Natural killer cell (primary cell): ENCODE measurements around the gene ARMS2. TPM values are rescaled to one million over a fixed set of nuclear protein-coding genes. Genes with fewer than 3 reads are reported as not detected.

Experiments used
- ATAC-seq, 3 donors: fragments of 150-1000 bp in 2 of 3; fragments of 200-7000 bp in 1 of 3; cut with Tn5 transposase; 1 replicate in 1 of 3; 2 replicates in 2 of 3; pipeline ENCODE4 v1.10.0; 2021; ENCODE audit warnings: mild to moderate bottlenecking in 2 of 3, moderate library complexity in 2 of 3
- DNase-seq, 2 donors: peaks; one replicate each; pipeline versions ENCODE4 v3.0.0 to v3.0.0-alpha.2; 2013 to 2021; ENCODE audit warnings: mixed read lengths in 1 of 2
- H3K27ac ChIP-seq: one replicate; pipeline ENCODE4 v1.5.1; 2013; ENCODE audit warnings: mild to moderate bottlenecking, low read length
- H3K27me3 ChIP-seq: one replicate; pipeline ENCODE4 v1.6.1; 2013; ENCODE audit warnings: low read length; ENCODE audit not compliant: control insufficient read depth, insufficient read depth
- H3K36me3 ChIP-seq: one replicate; pipeline ENCODE4 v1.6.1; 2013; ENCODE audit warnings: low read length; ENCODE audit not compliant: control insufficient read depth, insufficient read depth
- H3K4me1 ChIP-seq: one replicate; pipeline ENCODE4 v1.6.1; 2013; ENCODE audit warnings: low read length; ENCODE audit not compliant: control insufficient read depth, insufficient read depth
- H3K4me3 ChIP-seq: one replicate; pipeline ENCODE4 v1.5.1; 2013; ENCODE audit warnings: low read length
- H3K9me3 ChIP-seq: one replicate; pipeline ENCODE4 v1.6.1; 2013; ENCODE audit warnings: low read length; ENCODE audit not compliant: control insufficient read depth, insufficient read depth
- H3K27ac Mint-ChIP-seq, 2 donors: one replicate each; pipeline ENCODE4 v1.8.0; 2022; ENCODE audit warnings: mild to moderate bottlenecking in 2 of 2, mixed read lengths in 2 of 2, moderate library complexity in 1 of 2
- H3K27me3 Mint-ChIP-seq, 2 donors: one replicate each; pipeline ENCODE4 v1.8.0; 2022; ENCODE audit warnings: low read depth in 2 of 2, mixed read lengths in 2 of 2
- H3K36me3 Mint-ChIP-seq: one replicate; pipeline ENCODE4 v1.8.0; 2022; ENCODE audit warnings: mixed read lengths
- H3K4me1 Mint-ChIP-seq, 2 donors: one replicate each; pipeline ENCODE4 v1.8.0; 2022; ENCODE audit warnings: mixed read lengths in 2 of 2
- H3K4me3 Mint-ChIP-seq: one replicate; pipeline ENCODE4 v1.8.0; 2022; ENCODE audit warnings: mild to moderate bottlenecking, moderate library complexity, mixed read lengths
- H3K9me3 Mint-ChIP-seq, 2 donors: one replicate each; pipeline ENCODE4 v1.8.0; 2022; ENCODE audit warnings: mixed read lengths in 2 of 2
- CTCF ChIP-seq: fragments of 200-600 bp; IDR thresholded peaks from one replicate; pipeline ENCODE4 v1.8.0; 2022; ENCODE audit warnings: antibody characterized with exemption
- WGBS: methylation state at CpG from one replicate; pipeline ENCODE4 v1.1.7; 2013; ENCODE audit warnings: missing lambda C conversion rate; ENCODE audit not compliant: insufficient coverage; 5-methylcytosine and 5-hydroxymethylcytosine counted together
- intact Hi-C: fragments of 100-400 bp; cut with micrococcal nuclease; formaldehyde crosslinking; loops from one replicate; pipeline ENCODE4 v1.14.2; 2022
- total RNA-seq, 4 donors: library from RNA; stranded (reverse); fragments of 120-200 nt in 1 of 4; gene quantifications; one replicate each; pipeline versions ENCODE4 v1.2.3 to v1.2.4, GENCODE V29; 2013 to 2022

ARMS2 gene
- total RNA-seq, 3 donors from 2014 or later (not counting 1 experiment from before 2014, with no cell fraction given), result not detected

- no peak overlapping the region for H3K4me3 ChIP-seq
- DNase-seq (no peak), ATAC-seq (no peak)
- H3K27ac ChIP-seq, result no peak overlapping the region
- no peaks in the 10 kb centered on the region for H3K4me1 ChIP-seq
- Mint-ChIP-seq H3K9me3 (no peaks in the 10 kb centered on the region), H3K4me3 (no peak overlapping the region), H3K4me1 (no peaks in the 10 kb centered on the region), H3K36me3 (no peaks in the 10 kb centered on the region), H3K27ac (no peak overlapping the region), H3K27me3 (peaks cover 15 to 16% of the 10 kb centered on the region in 2 donors)
- intact Hi-C loops, result no loop called here
- H3K27me3 ChIP-seq, result no peaks in the 10 kb centered on the region
- no peak for TF ChIP-seq CTCF
- H3K9me3 ChIP-seq, result no peaks in the 10 kb centered on the region
- no peaks in the 10 kb centered on the region for H3K36me3 ChIP-seq
Observed at GRCh38 chr10:122445904-122446303, 8.5 kb upstream of the ARMS2 start.

- no peaks in the 10 kb centered on the region for H3K36me3 ChIP-seq
- no peak for TF ChIP-seq CTCF
- no peak for ATAC-seq
- Mint-ChIP-seq H3K27me3 (peaks cover 17 to 20% of the 10 kb centered on the region in 2 donors), H3K27ac (no peak overlapping the region), H3K36me3 (no peaks in the 10 kb centered on the region), H3K4me3 (no peak overlapping the region), H3K9me3 (no peaks in the 10 kb centered on the region), H3K4me1 (no peaks in the 10 kb centered on the region)
- H3K4me1 ChIP-seq, result no peaks in the 10 kb centered on the region
- 86% methylated on average over 1 of the region's 2 CpGs for WGBS
- intact Hi-C loops, result no loop called here
- no peaks in the 10 kb centered on the region for H3K9me3 ChIP-seq
- no peaks in the 10 kb centered on the region for H3K27me3 ChIP-seq
- H3K4me3 ChIP-seq, result no peak overlapping the region
- no peak for DNase-seq
- H3K27ac ChIP-seq, result no peak overlapping the region
Observed at GRCh38 chr10:122446668-122447423, 7.6 kb upstream of the ARMS2 start.

DNA sequence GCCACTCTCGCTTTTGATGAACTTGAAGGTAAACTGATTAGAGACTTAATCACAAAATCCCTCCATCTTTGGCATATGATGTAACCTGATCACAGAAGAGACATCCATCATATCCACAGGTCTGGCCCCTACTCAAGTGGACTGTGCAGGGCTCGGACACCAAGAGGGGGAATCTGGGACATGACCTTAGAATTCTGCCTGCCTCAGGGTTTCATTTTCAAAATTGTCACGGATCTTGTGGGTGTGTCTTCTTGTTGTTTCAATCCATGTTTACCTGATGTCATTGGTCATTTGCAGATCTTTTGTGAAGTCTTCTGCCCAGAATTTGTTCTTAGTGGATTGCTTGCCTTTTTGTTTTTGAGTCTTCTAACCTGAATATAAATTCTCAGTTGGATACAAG, 5.9 kb upstream of the ARMS2 start:
- H3K4me1 ChIP-seq, result no peaks in the 10 kb centered on the region
- intact Hi-C loops, result no loop called here
- no peak overlapping the region for H3K4me3 Mint-ChIP-seq
- H3K36me3 Mint-ChIP-seq, result no peaks in the 10 kb centered on the region
- H3K27me3 ChIP-seq, result no peaks in the 10 kb centered on the region
- no peaks in the 10 kb centered on the region for H3K9me3 ChIP-seq
- no peaks in the 10 kb centered on the region for H3K4me1 Mint-ChIP-seq
- no peak for DNase-seq
- H3K27ac Mint-ChIP-seq, result no peak overlapping the region
- 88% methylated on average over 3 of the region's 3 CpGs for WGBS
- H3K27ac ChIP-seq, result no peak overlapping the region
- H3K4me3 ChIP-seq, result no peak overlapping the region
- ATAC-seq, result no peak
- H3K27me3 Mint-ChIP-seq, result peaks cover 20 to 22% of the 10 kb centered on the region in 2 donors
- no peaks in the 10 kb centered on the region for H3K9me3 Mint-ChIP-seq
- H3K36me3 ChIP-seq, result no peaks in the 10 kb centered on the region
- TF ChIP-seq CTCF, result no peak

GRCh38 chr10:122449153-122449552, 5.3 kb upstream of the ARMS2 start:
- Histone ChIP-seq H3K9me3 (no peaks in the 10 kb centered on the region), H3K27me3 (no peaks in the 10 kb centered on the region), H3K4me1 (no peaks in the 10 kb centered on the region), H3K36me3 (no peaks in the 10 kb centered on the region), H3K4me3 (no peak overlapping the region), H3K27ac (no peak overlapping the region)
- H3K9me3 Mint-ChIP-seq, result no peaks in the 10 kb centered on the region
- WGBS, result 100% methylated on average over 2 of the region's 4 CpGs
- ATAC-seq (no peak), DNase-seq (no peak)
- no peak for TF ChIP-seq CTCF
- intact Hi-C loops, result no loop called here
- no peak overlapping the region for H3K27ac Mint-ChIP-seq
- H3K4me1 Mint-ChIP-seq, result no peaks in the 10 kb centered on the region
- no peak overlapping the region for H3K4me3 Mint-ChIP-seq
- peaks cover 20 to 22% of the 10 kb centered on the region in 2 donors for H3K27me3 Mint-ChIP-seq
- H3K36me3 Mint-ChIP-seq, result no peaks in the 10 kb centered on the region
